ENCODE measurements around the gene UXT. TPM values are rescaled to one million over a fixed set of nuclear protein-coding genes. Genes with fewer than 3 reads are reported as not detected.

Gene UXT
- total RNA-seq, 1 donor from 2014 or later, result 92.0 TPM

GRCh38 chrX:47631676-47632075 is 27.3 kb downstream of the UXT start:
- DNase-seq (ENCODE audit: low spot score, unreplicated experiment), result no peak
- TF ChIP-seq, protein P1, sequence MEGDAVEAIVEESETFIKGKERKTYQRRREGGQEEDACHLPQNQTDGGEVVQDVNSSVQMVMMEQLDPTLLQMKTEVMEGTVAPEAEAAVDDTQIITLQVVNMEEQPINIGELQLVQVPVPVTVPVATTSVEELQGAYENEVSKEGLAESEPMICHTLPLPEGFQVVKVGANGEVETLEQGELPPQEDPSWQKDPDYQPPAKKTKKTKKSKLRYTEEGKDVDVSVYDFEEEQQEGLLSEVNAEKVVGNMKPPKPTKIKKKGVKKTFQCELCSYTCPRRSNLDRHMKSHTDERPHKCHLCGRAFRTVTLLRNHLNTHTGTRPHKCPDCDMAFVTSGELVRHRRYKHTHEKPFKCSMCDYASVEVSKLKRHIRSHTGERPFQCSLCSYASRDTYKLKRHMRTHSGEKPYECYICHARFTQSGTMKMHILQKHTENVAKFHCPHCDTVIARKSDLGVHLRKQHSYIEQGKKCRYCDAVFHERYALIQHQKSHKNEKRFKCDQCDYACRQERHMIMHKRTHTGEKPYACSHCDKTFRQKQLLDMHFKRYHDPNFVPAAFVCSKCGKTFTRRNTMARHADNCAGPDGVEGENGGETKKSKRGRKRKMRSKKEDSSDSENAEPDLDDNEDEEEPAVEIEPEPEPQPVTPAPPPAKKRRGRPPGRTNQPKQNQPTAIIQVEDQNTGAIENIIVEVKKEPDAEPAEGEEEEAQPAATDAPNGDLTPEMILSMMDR (IDR thresholded peaks at IDR 0.05; ENCODE audit: unreplicated experiment), result no peak
- Mint-ChIP-seq H3K27me3 (no peaks in the 10 kb centered on the region), H3K9me3 (ENCODE audit: low read depth) (no peaks in the 10 kb centered on the region), H3K4me1 (ENCODE audit: low read depth) (no peaks in the 10 kb centered on the region), H3K36me3 (ENCODE audit: insufficient read depth) (peaks cover 3% of the 10 kb centered on the region), H3K4me3 (ENCODE audit: low read depth) (no peak overlapping the region), H3K27ac (no peak overlapping the region)

GRCh38 chrX:47629419-47630200 is 29.4 kb downstream of the UXT start, which contains the start of gene CFP:
CFP (minus strand) TSS chrX:47629930; CDS start chrX:47629844, 86 bp downstream.
- H3K36me3 Mint-ChIP-seq (ENCODE audit: insufficient read depth), result peaks cover 2% of the 10 kb centered on the region
- no peak within 1 kb of the TSS for H3K4me3 Mint-ChIP-seq (ENCODE audit: low read depth)
- no peak for DNase-seq (ENCODE audit: low spot score, unreplicated experiment)
- H3K4me1 Mint-ChIP-seq (ENCODE audit: low read depth), result no peaks in the 10 kb centered on the region
- H3K27ac Mint-ChIP-seq, result no peak within 1 kb of the TSS
- H3K27me3 Mint-ChIP-seq, result no peaks in the 10 kb centered on the region
- no peaks in the 10 kb centered on the region for H3K9me3 Mint-ChIP-seq (ENCODE audit: low read depth)
- TF ChIP-seq, protein P1 (IDR thresholded peaks at IDR 0.05; ENCODE audit: unreplicated experiment), result no peak

DNA sequence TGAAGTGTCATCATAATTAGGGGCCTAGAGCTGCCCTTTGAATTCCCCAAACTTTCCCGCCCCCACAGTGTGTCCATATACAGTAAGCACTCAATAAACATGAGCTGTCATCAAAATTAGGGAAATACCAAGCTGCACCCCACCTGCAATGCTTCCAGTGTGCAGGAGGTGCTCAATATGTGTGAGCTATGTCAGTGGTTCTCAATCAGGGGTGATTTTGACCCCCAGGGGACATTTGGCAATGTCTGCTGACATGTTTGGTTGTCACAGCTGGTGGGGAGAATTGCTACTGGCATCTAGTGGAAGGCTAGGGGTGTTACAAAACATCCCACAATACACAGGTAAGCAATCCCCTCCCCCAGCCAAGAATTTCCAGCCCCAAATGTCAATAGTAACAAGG is 30.0 kb downstream of the UXT start:
- Mint-ChIP-seq H3K27me3 (peaks cover 3% of the 10 kb centered on the region), H3K4me3 (ENCODE audit: low read depth) (no peak overlapping the region), H3K9me3 (ENCODE audit: low read depth) (peaks cover 2% of the 10 kb centered on the region), H3K27ac (no peak overlapping the region), H3K36me3 (ENCODE audit: insufficient read depth) (peaks cover 2% of the 10 kb centered on the region), H3K4me1 (ENCODE audit: low read depth) (no peaks in the 10 kb centered on the region)
- TF ChIP-seq, protein P1 (IDR thresholded peaks at IDR 0.05; ENCODE audit: unreplicated experiment), result no peak
- DNase-seq (ENCODE audit: low spot score, unreplicated experiment), result no peak

DNA sequence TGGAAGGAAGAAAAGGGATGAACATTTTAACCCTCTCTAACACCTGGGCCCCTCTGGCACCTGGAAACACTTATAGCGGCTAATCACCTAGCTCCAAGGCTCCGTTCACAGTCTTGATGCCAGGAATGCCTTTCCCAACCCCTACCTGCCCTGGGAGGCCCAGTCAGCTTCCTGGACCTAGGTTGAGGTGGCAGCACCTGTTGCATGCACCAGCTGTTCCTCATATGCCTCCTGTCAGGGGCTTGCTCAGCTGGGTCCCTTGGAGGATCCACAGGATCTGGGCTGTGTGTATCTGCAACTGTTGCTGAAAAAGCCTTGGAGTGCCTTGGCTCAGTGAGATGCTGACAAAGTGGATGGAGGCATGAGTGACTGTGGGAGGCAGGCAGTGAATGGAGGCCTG is 33.6 kb downstream of the UXT start:
- Mint-ChIP-seq H3K4me3 (ENCODE audit: low read depth) (no peak overlapping the region), H3K9me3 (ENCODE audit: low read depth) (peaks cover 3% of the 10 kb centered on the region)

GRCh38 chrX:47623540-47624027 is 35.4 kb downstream of the UXT start:
- peaks cover 6% of the 10 kb centered on the region for H3K9me3 Mint-ChIP-seq (ENCODE audit: low read depth)
- peak overlapping the region; percentile 72 for H3K4me3 Mint-ChIP-seq (ENCODE audit: low read depth)
- TF ChIP-seq, protein P1 (IDR thresholded peaks at IDR 0.05; ENCODE audit: unreplicated experiment), result no peak
- H3K27me3 Mint-ChIP-seq, result peaks cover 34% of the 10 kb centered on the region
- no peak overlapping the region for H3K27ac Mint-ChIP-seq
- peaks cover 2% of the 10 kb centered on the region for H3K36me3 Mint-ChIP-seq (ENCODE audit: insufficient read depth)
- DNase-seq (ENCODE audit: low spot score, unreplicated experiment), result no peak
- H3K4me1 Mint-ChIP-seq (ENCODE audit: low read depth), result no peaks in the 10 kb centered on the region

More for the DNA sequence above, 33.6 kb downstream of the UXT start:
- no peaks in the 10 kb centered on the region for H3K4me1 Mint-ChIP-seq (ENCODE audit: low read depth)
- no peak overlapping the region for H3K27ac Mint-ChIP-seq
- H3K36me3 Mint-ChIP-seq (ENCODE audit: insufficient read depth), result peaks cover 2% of the 10 kb centered on the region
- no peak for DNase-seq (ENCODE audit: low spot score, unreplicated experiment)
- TF ChIP-seq, protein P1 (IDR thresholded peaks at IDR 0.05; ENCODE audit: unreplicated experiment), result no peak
- H3K27me3 Mint-ChIP-seq, result peaks cover 29% of the 10 kb centered on the region

All from progenitor cell of endocrine pancreas (in vitro differentiated cells).